MM.1S (cell line): ENCODE results near the gene SYT1.

Experiments used
- CTCF ChIP-seq: fragments of 300-600 bp; sonication (generic); IDR thresholded peaks from 2 replicates; pipeline ENCODE4 v1.5.1; 2016; ENCODE audit warnings: antibody characterized with exemption, low read length, mixed read lengths
- EZH2 ChIP-seq: fragments of 300-600 bp; sonication (generic); optimal IDR thresholded peaks from 2 replicates; pipeline ENCODE3; 2017; ENCODE audit warnings: low read depth, mild to moderate bottlenecking, antibody characterized with exemption, low read length, mixed read lengths
- EZH2phosphoT487 ChIP-seq: fragments of 300-600 bp; sonication (generic); IDR thresholded peaks from 2 replicates; pipeline ENCODE4 v1.6.1; 2018; ENCODE audit warnings: antibody characterized with exemption, low read length

- TF ChIP-seq CTCF (no peak), EZH2 (no peak), EZH2phosphoT487 (no peak)
These were observed 529.3 kb downstream of the SYT1 start for GRCh38 chr12:79393842-79394241.
